ENCODE measurements around the gene SYNPR.

The SYNPR gene

GRCh38 chr3:63607716-63608115 lies 329.6 kb downstream of the SYNPR start:
- no peak overlapping the region for H3K9ac ChIP-seq (ENCODE audit: low read depth, low read length)
- H3K4me2 ChIP-seq (ENCODE audit: insufficient read depth, low read length): no peak overlapping the region
- H3K4me1 ChIP-seq (ENCODE audit: insufficient read depth, low read length): no peaks in the 10 kb centered on the region
- H3K27me3 ChIP-seq (ENCODE audit: insufficient read depth, low read length, poor library complexity): no peaks in the 10 kb centered on the region
- H3K9me3 ChIP-seq (ENCODE audit: insufficient read depth, low read length, severe bottlenecking): no peaks in the 10 kb centered on the region
- H2AFZ ChIP-seq (ENCODE audit: low read depth, low read length): no peak overlapping the region
- no peaks in the 10 kb centered on the region for H4K20me1 ChIP-seq (ENCODE audit: insufficient read depth, low read length)
- ATAC-seq (ENCODE audit: insufficient read depth, low read depth) (no peak), DNase-seq (no peak)
- no peaks in the 10 kb centered on the region for H3K36me3 ChIP-seq (ENCODE audit: insufficient read depth, low read length)
- no peak overlapping the region for H3K4me3 ChIP-seq (ENCODE audit: low read depth in 1 of 2, low read length in 2 of 2)
- no peaks in the 10 kb centered on the region for H3K79me2 ChIP-seq (ENCODE audit: insufficient read depth, low read length)
- no peak overlapping the region for H3K27ac ChIP-seq (ENCODE audit: low read length)
- TF ChIP-seq CTCF (IDR thresholded peaks at IDR 0.05; ENCODE audit: borderline replicate concordance, extremely low read depth, low read length, poor library complexity, severe bottlenecking) (no peak), EZH2 (IDR thresholded peaks at IDR 0.05; ENCODE audit: borderline replicate concordance, low read depth, low read length, severe bottlenecking) (no peak)

- Histone ChIP-seq H3K4me1 (ENCODE audit: insufficient read depth, low read length) (no peaks in the 10 kb centered on the region), H3K36me3 (ENCODE audit: insufficient read depth, low read length) (no peaks in the 10 kb centered on the region), H3K4me2 (ENCODE audit: insufficient read depth, low read length) (no peak overlapping the region), H3K27ac (ENCODE audit: low read length) (no peak overlapping the region), H3K4me3 (ENCODE audit: low read depth in 1 of 2, low read length in 2 of 2) (no peak overlapping the region), H3K9me3 (ENCODE audit: insufficient read depth, low read length, severe bottlenecking) (no peaks in the 10 kb centered on the region), H4K20me1 (ENCODE audit: insufficient read depth, low read length) (no peaks in the 10 kb centered on the region), H3K9ac (ENCODE audit: low read depth, low read length) (no peak overlapping the region), H3K79me2 (ENCODE audit: insufficient read depth, low read length) (no peaks in the 10 kb centered on the region), H3K27me3 (ENCODE audit: insufficient read depth, low read length, poor library complexity) (no peaks in the 10 kb centered on the region), H2AFZ (ENCODE audit: low read depth, low read length) (no peak overlapping the region)
- no peak for DNase-seq
- TF ChIP-seq CTCF (IDR thresholded peaks at IDR 0.05; ENCODE audit: borderline replicate concordance, extremely low read depth, low read length, poor library complexity, severe bottlenecking) (no peak), EZH2 (IDR thresholded peaks at IDR 0.05; ENCODE audit: borderline replicate concordance, low read depth, low read length, severe bottlenecking) (no peak)
- no peak for ATAC-seq (ENCODE audit: insufficient read depth, low read depth)
These were observed 331.3 kb downstream of the SYNPR start for GRCh38 chr3:63609408-63609807.

- Histone ChIP-seq H3K9ac (ENCODE audit: low read depth, low read length) (no peak overlapping the region), H3K36me3 (ENCODE audit: insufficient read depth, low read length) (no peaks in the 10 kb centered on the region), H3K4me1 (ENCODE audit: insufficient read depth, low read length) (no peaks in the 10 kb centered on the region), H3K27me3 (ENCODE audit: insufficient read depth, low read length, poor library complexity) (no peaks in the 10 kb centered on the region), H3K27ac (ENCODE audit: low read length) (no peak overlapping the region), H4K20me1 (ENCODE audit: insufficient read depth, low read length) (no peaks in the 10 kb centered on the region), H3K4me2 (ENCODE audit: insufficient read depth, low read length) (no peak overlapping the region), H3K4me3 (ENCODE audit: low read depth in 1 of 2, low read length in 2 of 2) (no peak overlapping the region), H2AFZ (ENCODE audit: low read depth, low read length) (no peak overlapping the region), H3K79me2 (ENCODE audit: insufficient read depth, low read length) (no peaks in the 10 kb centered on the region), H3K9me3 (ENCODE audit: insufficient read depth, low read length, severe bottlenecking) (no peaks in the 10 kb centered on the region)
- DNase-seq (no peak), ATAC-seq (ENCODE audit: insufficient read depth, low read depth) (no peak)
- TF ChIP-seq CTCF (IDR thresholded peaks at IDR 0.05; ENCODE audit: borderline replicate concordance, extremely low read depth, low read length, poor library complexity, severe bottlenecking) (no peak), EZH2 (IDR thresholded peaks at IDR 0.05; ENCODE audit: borderline replicate concordance, low read depth, low read length, severe bottlenecking) (no peak)
These were observed 331.7 kb downstream of the SYNPR start for GRCh38 chr3:63609834-63610233.

GRCh38 chr3:63611382-63611781 lies 333.3 kb downstream of the SYNPR start:
- H3K27ac ChIP-seq (ENCODE audit: low read length): no peak overlapping the region

More at GRCh38 chr3:63611382-63611781, 333.3 kb downstream of the SYNPR start:
- Histone ChIP-seq H3K36me3 (ENCODE audit: insufficient read depth, low read length) (no peaks in the 10 kb centered on the region), H2AFZ (ENCODE audit: low read depth, low read length) (no peak overlapping the region), H3K9ac (ENCODE audit: low read depth, low read length) (no peak overlapping the region), H3K4me2 (ENCODE audit: insufficient read depth, low read length) (no peak overlapping the region), H4K20me1 (ENCODE audit: insufficient read depth, low read length) (no peaks in the 10 kb centered on the region), H3K4me1 (ENCODE audit: insufficient read depth, low read length) (no peaks in the 10 kb centered on the region), H3K79me2 (ENCODE audit: insufficient read depth, low read length) (no peaks in the 10 kb centered on the region), H3K27me3 (ENCODE audit: insufficient read depth, low read length, poor library complexity) (no peaks in the 10 kb centered on the region), H3K4me3 (ENCODE audit: low read depth in 1 of 2, low read length in 2 of 2) (no peak overlapping the region), H3K9me3 (ENCODE audit: insufficient read depth, low read length, severe bottlenecking) (no peaks in the 10 kb centered on the region)
- DNase-seq: no peak
- no peak for ATAC-seq (ENCODE audit: insufficient read depth, low read depth)
- TF ChIP-seq EZH2 (IDR thresholded peaks at IDR 0.05; ENCODE audit: borderline replicate concordance, low read depth, low read length, severe bottlenecking) (no peak), CTCF (IDR thresholded peaks at IDR 0.05; ENCODE audit: borderline replicate concordance, extremely low read depth, low read length, poor library complexity, severe bottlenecking) (no peak)
